GM23338 (cell line): ENCODE measurements around the gene ZAR1.

Experiments
- CTCF ChIP-seq, 2 experiments: fragments of 200-600 bp in 1 of 2; sonication (generic) in 1 of 2; conservative IDR thresholded peaks; 2 replicates each; pipeline versions ENCODE4 v1.5.1 to v1.6.1; 2016 to 2017; ENCODE audit warnings: antibody characterized with exemption in 2 of 2, low read depth in 2 of 2, mild to moderate bottlenecking in 2 of 2, moderate library complexity in 1 of 2
- EZH2 ChIP-seq: fragments of 200-600 bp; sonication (generic); IDR thresholded peaks from one replicate; pipeline ENCODE4 v1.8.0; 2017; ENCODE audit warnings: antibody characterized with exemption, mild to moderate bottlenecking, low read depth; ENCODE audit not compliant: unreplicated experiment
- EZH2phosphoT487 ChIP-seq: fragments of 200-600 bp; sonication (generic); IDR thresholded peaks from one replicate; pipeline ENCODE4 v1.8.1; 2018; ENCODE audit warnings: antibody characterized with exemption; ENCODE audit not compliant: unreplicated experiment
- POLR2AphosphoS5 ChIP-seq: IDR thresholded peaks from 2 replicates; pipeline ENCODE4 v1.6.1; 2016; ENCODE audit warnings: antibody characterized with exemption, low read depth
- REST ChIP-seq: IDR thresholded peaks from one replicate; pipeline ENCODE4 v1.6.1; 2018; ENCODE audit warnings: antibody characterized with exemption; ENCODE audit not compliant: unreplicated experiment
- ZNF114 ChIP-seq: fragments of 250-450 bp; sonication (Bioruptor Pico); IDR thresholded peaks from 2 replicates; pipeline ENCODE4 v1.5.0; 2020; ENCODE audit warnings: mild to moderate bottlenecking, moderate library complexity

GRCh38 chr4:48467891-48468290 lies 22.2 kb upstream of the ZAR1 start:
- TF ChIP-seq POLR2AphosphoS5, result no peak
- no peak for TF ChIP-seq CTCF (conservative IDR thresholded peaks at IDR 0.05; ENCODE audit: low read depth in 2 of 2)
- no peak for TF ChIP-seq EZH2
- TF ChIP-seq ZNF114 (CRISPR knock-in tag), result no peak
- TF ChIP-seq REST, result no peak
- TF ChIP-seq EZH2phosphoT487, result no peak
